Endodermal cell (in vitro differentiated cells): ENCODE measurements around the gene ALX4. TPM values are rescaled to one million over a fixed set of nuclear protein-coding genes. Genes with fewer than 3 reads are reported as not detected.

Experiments used
- DNase-seq: peaks from one replicate; pipeline ENCODE4 v3.0.0-alpha.2; 2017
- H3K27ac ChIP-seq: 2 replicates; pipeline ENCODE4 v1.5.1; 2013; ENCODE audit warnings: mild to moderate bottlenecking, low read depth, low read length, moderate library complexity
- H3K27me3 ChIP-seq: 2 replicates; pipeline ENCODE4 v1.6.1; 2013; ENCODE audit warnings: mild to moderate bottlenecking, low read length, moderate library complexity; ENCODE audit not compliant: insufficient read depth, control insufficient read depth, poor library complexity, severe bottlenecking
- H3K36me3 ChIP-seq: 2 replicates; pipeline ENCODE4 v1.7.0; 2013; ENCODE audit warnings: mild to moderate bottlenecking, low read length, moderate library complexity; ENCODE audit not compliant: control insufficient read depth, insufficient read depth
- H3K4me1 ChIP-seq: one replicate; pipeline ENCODE4 v1.7.0; 2013; ENCODE audit warnings: low read length; ENCODE audit not compliant: control insufficient read depth, insufficient read depth
- H3K4me3 ChIP-seq: 2 replicates; pipeline ENCODE4 v1.5.1; 2013; ENCODE audit warnings: mild to moderate bottlenecking, low read length, moderate library complexity
- H3K9ac ChIP-seq: 2 replicates; pipeline ENCODE4 v1.6.1; 2013; ENCODE audit warnings: mild to moderate bottlenecking, low read length, moderate library complexity; ENCODE audit not compliant: poor library complexity, severe bottlenecking; ENCODE audit errors: extremely low read depth
- H3K9me3 ChIP-seq: 2 replicates; pipeline ENCODE4 v1.6.1; 2013; ENCODE audit warnings: mild to moderate bottlenecking, low read length, moderate library complexity; ENCODE audit not compliant: control insufficient read depth
- H3K27ac Mint-ChIP-seq: 2 replicates; pipeline ENCODE4 v1.8.0; 2020; ENCODE audit warnings: mixed read lengths
- H3K27me3 Mint-ChIP-seq: 2 replicates; pipeline ENCODE4 v1.8.0; 2021; ENCODE audit warnings: mild to moderate bottlenecking, mixed read lengths; ENCODE audit not compliant: insufficient read depth
- H3K36me3 Mint-ChIP-seq: 2 replicates; pipeline ENCODE4 v1.8.0; 2020; ENCODE audit warnings: low read depth, mixed read lengths
- H3K4me1 Mint-ChIP-seq: 2 replicates; pipeline ENCODE4 v1.8.0; 2020; ENCODE audit warnings: mixed read lengths
- H3K4me3 Mint-ChIP-seq: 2 replicates; pipeline ENCODE4 v1.8.0; 2020; ENCODE audit warnings: mild to moderate bottlenecking, moderate library complexity, mixed read lengths
- H3K9me3 Mint-ChIP-seq: 2 replicates; pipeline ENCODE4 v1.8.0; 2020; ENCODE audit warnings: mild to moderate bottlenecking, mixed read lengths
- WGBS, 2 experiments: methylation state at CpG; one replicate each; pipeline versions ENCODE4 v1.1.5 to v1.1.7; 2013; ENCODE audit warnings: missing lambda C conversion rate in 2 of 2, mixed read lengths in 1 of 2; ENCODE audit not compliant: insufficient coverage in 1 of 2, insufficient read length in 1 of 2; 5-methylcytosine and 5-hydroxymethylcytosine counted together
- total RNA-seq, 2 donors: library from RNA; stranded (reverse); fragmentation: NEBNext Ultra II Directional in 1 of 2; extraction: Animal tissue kit (Norgen Biotek cat#: 25700) in 1 of 2; gene quantifications; 2 replicates in 1 of 2; 3 replicates in 1 of 2; pipeline ENCODE4 v1.2.1, GENCODE V29; 2021
- TF ChIP-seq, protein P1 (sequence below): fragments of 200-600 bp; sonication (generic); conservative IDR thresholded peaks from 2 replicates; pipeline ENCODE4 v1.5.0; 2021; ENCODE audit warnings: antibody characterized with exemption, mild to moderate bottlenecking

Gene ALX4
- total RNA-seq, 2 donors from 2014 or later: not detected

DNA sequence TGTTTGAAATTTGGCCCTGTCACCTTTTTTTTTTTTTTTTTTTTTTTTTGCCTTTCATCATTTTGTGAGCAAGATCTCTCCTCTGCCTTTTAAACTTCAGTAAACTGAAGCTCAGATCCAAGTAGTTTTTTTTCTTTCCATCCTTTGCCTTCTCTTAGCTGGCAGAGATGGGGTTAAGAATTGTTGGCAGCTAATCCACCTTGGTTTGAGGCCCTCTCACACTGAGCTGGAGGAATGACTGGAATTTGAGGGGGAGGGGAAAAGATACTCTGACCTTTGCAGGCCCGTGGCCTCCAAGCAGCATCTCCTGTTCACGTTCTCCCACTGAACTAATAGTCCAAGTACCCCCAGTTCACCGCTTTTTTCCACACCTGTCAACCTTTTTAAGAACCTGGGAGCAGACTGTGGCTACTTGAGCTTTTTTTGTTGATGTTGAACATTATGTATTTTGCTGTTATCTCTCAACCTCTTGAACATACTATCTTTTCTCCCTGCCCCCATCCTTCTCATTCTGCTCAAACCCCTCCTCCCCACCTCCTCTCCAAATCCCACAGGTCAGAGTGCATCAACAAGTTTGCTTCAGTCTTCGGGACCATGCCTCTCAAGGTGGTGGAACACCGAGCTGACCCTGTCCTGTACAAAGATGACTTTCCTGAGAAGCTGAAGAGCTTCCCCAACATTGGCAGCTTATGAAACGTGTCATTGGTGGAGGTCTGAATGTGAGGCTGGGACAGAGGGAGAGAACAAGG lies 66.2 kb downstream of the ALX4 start:
- no peaks in the 10 kb centered on the region for H3K9me3 ChIP-seq
- Mint-ChIP-seq H3K27ac (peak overlapping the region; percentile 93), H3K9me3 (no peaks in the 10 kb centered on the region), H3K4me1 (peaks cover 37% of the 10 kb centered on the region), H3K4me3 (peak overlapping the region; percentile 36), H3K36me3 (peaks cover 14% of the 10 kb centered on the region), H3K27me3 (no peaks in the 10 kb centered on the region)
- no peak overlapping the region for H3K27ac ChIP-seq
- H3K27me3 ChIP-seq: no peaks in the 10 kb centered on the region
- H3K36me3 ChIP-seq: peaks cover 7% of the 10 kb centered on the region
- 24 to 34% methylated on average over 2 to 6 of the region's 6 CpGs for WGBS, 2 experiments
- peak; percentile 89 for DNase-seq
- H3K4me1 ChIP-seq: peaks cover 31% of the 10 kb centered on the region
- H3K4me3 ChIP-seq: peak overlapping the region; percentile 68
- TF ChIP-seq, protein P1, sequence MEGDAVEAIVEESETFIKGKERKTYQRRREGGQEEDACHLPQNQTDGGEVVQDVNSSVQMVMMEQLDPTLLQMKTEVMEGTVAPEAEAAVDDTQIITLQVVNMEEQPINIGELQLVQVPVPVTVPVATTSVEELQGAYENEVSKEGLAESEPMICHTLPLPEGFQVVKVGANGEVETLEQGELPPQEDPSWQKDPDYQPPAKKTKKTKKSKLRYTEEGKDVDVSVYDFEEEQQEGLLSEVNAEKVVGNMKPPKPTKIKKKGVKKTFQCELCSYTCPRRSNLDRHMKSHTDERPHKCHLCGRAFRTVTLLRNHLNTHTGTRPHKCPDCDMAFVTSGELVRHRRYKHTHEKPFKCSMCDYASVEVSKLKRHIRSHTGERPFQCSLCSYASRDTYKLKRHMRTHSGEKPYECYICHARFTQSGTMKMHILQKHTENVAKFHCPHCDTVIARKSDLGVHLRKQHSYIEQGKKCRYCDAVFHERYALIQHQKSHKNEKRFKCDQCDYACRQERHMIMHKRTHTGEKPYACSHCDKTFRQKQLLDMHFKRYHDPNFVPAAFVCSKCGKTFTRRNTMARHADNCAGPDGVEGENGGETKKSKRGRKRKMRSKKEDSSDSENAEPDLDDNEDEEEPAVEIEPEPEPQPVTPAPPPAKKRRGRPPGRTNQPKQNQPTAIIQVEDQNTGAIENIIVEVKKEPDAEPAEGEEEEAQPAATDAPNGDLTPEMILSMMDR: no peak
- no peak overlapping the region for H3K9ac ChIP-seq

DNA sequence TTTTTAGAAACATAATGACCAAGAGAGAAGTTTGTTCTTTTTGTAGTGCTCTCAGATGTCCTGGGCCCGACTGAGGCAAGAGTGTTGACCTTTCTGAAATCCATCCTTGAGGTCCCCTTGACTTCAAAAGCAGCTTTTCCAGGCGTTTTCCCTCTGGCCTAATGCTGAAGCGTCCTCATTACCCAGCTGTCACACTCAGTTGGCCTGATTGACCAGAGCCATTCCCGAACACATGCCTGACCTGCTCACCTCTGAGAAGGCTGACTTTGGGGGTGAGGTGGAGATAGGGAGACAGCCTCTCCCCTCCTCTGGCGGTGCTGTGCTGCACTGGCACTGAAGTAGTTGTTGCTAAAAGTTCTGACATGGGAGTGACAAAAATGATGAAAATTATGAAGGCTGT lies 66.9 kb downstream of the ALX4 start:
- Histone ChIP-seq H3K9ac (no peak overlapping the region), H3K27ac (no peak overlapping the region), H3K27me3 (no peaks in the 10 kb centered on the region), H3K4me3 (no peak overlapping the region), H3K4me1 (peaks cover 31% of the 10 kb centered on the region), H3K36me3 (peaks cover 7% of the 10 kb centered on the region), H3K9me3 (no peaks in the 10 kb centered on the region)
- peak; percentile 55 for DNase-seq
- no peak overlapping the region for H3K4me3 Mint-ChIP-seq
- TF ChIP-seq, protein P1: no peak
- H3K27ac Mint-ChIP-seq: peak overlapping the region; percentile 93
- H3K4me1 Mint-ChIP-seq: peaks cover 38% of the 10 kb centered on the region
- H3K36me3 Mint-ChIP-seq: peaks cover 14% of the 10 kb centered on the region
- H3K27me3 Mint-ChIP-seq: no peaks in the 10 kb centered on the region
- no peaks in the 10 kb centered on the region for H3K9me3 Mint-ChIP-seq
- 71 to 79% methylated on average over 1 to 4 of the region's 5 CpGs for WGBS, 2 experiments

DNA sequence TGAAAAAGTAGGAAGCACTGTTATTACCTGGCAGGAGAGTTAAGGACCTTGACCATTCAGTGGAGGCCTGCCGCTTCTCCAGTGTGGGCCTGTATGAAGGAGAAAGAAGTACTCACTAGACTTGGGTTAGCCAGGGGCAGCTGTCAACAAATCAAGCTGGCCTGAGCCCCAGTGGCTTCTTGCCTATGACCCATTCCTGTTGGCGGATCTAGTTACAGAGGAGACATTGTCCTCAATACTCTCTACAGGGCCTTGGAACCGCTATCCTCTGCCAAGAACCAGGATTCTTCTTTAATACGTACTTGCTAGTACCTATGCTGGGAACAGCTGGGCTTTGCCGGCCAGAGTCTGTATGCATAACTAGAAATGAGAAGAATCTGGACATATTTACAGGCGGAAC lies 68.1 kb downstream of the ALX4 start:
- no peak overlapping the region for H3K27ac ChIP-seq
- TF ChIP-seq, protein P1: no peak
- Mint-ChIP-seq H3K4me3 (no peak overlapping the region), H3K27ac (peak overlapping the region; percentile 78), H3K9me3 (no peaks in the 10 kb centered on the region), H3K4me1 (peaks cover 38% of the 10 kb centered on the region), H3K27me3 (no peaks in the 10 kb centered on the region), H3K36me3 (peaks cover 22% of the 10 kb centered on the region)
- 93 to 94% methylated on average over 3 to 6 of the region's 6 CpGs for WGBS, 2 experiments
- peaks cover 31% of the 10 kb centered on the region for H3K4me1 ChIP-seq
- no peaks in the 10 kb centered on the region for H3K9me3 ChIP-seq
- peaks cover 9% of the 10 kb centered on the region for H3K36me3 ChIP-seq
- H3K4me3 ChIP-seq: no peak overlapping the region
- H3K9ac ChIP-seq: no peak overlapping the region
- no peak for DNase-seq
- no peaks in the 10 kb centered on the region for H3K27me3 ChIP-seq
